CD4-positive, alpha-beta T cell treated with Interleukin-15 for 1 hour (primary cell): ENCODE measurements around the gene KIF7.

Source experiments
- DNase-seq: peaks from one replicate; pipeline ENCODE4 v3.0.0-alpha.2; 2020

Gene KIF7

GRCh38 chr15:89670971-89671560 lies 15.8 kb upstream of the KIF7 start:
- no peak for DNase-seq

DNA sequence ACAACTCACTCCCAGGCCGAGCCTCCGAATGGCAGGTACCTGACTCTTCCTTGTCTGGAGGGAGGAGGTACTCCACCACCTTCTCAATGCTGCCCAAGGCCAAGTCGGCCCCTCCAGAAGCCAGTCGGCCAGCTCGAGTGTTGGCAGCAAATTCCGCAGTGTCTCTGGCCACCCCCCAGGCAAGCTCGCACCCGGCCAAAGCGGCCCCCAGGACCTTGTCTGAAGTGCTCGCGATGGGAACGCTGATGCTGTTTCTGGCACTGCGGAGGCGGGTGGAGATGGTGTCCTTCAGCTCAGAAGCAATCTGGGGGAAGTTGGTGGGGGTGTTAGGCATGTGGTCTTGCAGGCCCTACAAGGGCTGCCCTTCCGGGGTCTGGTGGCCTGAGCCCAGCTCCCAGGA lies 14.7 kb upstream of the KIF7 start:
- DNase-seq: no peak

GRCh38 chr15:89669309-89669865 lies 14.1 kb upstream of the KIF7 start:
- no peak for DNase-seq

DNA sequence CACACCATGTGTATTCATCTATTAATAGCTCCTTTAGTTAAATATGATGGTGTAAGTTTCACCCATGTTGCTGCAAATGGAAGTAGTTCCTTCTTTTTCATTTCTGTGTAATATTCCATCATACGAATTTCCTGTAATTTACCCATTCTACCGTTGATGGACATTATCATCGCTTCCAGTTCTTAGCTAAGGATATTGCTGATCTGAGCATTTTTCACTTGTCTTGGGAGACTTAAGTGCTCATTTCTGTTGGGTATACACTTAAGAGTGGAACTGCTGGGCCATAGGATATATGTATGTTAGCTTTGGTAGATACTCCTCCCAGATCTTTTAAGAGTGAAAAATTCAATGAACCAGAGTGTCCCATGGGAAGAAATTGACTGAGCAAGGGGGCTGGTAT lies 12.9 kb upstream of the KIF7 start:
- no peak for DNase-seq

DNA sequence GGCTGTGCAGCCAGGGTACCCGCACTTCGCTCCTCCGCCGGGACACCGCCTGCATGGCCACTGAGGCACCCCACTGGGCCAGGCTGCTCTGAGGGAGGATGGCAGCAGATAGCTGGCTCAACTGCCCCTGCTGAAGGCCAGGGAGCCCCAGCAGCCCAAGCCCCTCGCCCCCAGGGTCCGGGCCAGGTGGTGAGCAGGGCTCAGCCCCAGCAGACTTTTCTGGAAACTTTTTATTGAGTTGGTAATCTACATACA lies 12.4 kb upstream of the KIF7 start:
- DNase-seq: no peak

DNA sequence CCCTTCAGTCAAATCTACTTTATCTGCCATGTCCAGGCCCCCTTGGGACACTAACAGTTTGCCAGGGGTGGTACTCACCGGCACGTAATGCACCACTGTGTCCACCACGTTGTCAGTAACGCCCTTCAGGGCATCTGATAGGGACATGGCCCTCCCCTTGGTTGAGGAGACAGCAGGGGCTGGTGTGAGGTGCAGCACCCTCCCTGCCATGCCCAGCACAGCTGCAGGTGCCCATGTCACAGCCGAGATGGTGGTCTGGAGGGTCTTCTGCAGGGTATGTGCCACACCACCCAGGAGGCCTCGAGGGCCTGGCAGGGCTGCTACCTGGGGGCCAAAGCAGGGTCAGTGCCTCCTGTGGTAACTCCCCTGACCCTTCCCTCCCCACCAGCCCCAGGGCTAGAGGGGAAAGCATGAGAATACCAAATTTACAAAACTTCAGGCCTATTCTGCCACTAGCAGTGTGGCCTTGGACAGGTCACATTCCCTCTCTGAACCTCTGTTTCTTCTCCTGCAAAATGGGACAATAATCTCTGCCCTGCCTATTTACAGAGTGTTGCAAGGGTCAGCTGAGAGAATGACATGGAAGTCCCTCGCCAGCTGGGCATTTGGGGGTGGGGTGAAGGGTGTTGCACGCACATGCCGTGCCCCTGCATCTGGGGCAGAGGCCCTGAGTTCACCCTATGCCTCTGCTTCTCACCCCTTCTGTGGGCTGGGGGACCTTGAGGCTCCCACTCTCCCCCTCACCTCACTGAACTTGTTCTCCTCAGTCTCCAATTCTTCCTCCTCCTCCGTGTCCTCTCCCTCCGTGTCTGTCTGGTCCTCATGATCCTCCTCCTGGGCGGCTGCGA lies 11.8 kb upstream of the KIF7 start:
- no peak for DNase-seq

DNA sequence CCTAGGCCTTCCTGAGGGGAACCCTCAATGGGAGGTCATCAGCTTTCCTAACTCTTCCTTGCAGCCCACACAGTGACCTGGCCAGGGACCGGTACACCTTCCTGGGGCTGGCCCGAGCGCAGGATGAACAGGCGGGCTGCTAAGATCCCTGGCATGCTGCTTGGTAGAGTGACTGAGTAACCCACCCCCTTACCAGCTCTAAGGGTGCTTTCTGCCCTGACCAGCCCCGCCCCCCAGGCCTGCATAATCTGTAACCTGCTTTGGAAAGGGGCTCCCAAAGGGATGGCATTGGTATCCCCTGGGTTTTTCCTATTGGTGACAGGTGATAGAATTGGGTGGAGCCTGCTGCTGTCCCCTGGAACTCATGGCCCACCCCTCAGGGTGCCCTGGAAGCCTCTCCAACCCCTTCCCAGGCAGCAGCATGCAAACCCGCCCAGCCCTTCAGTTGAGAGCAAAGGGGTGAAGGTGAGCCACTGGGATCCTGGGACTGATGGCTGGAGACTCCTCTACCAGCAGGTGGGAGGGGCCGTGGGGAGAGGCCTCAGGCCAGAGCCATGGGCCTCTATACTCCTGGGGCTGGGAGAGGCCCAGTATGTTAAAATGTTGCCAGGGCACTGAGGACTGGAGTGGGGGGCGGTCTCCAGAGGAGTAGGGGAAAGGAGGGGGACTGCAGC lies 11.1 kb upstream of the KIF7 start:
- no peak for DNase-seq

- no peak for DNase-seq
Observed at GRCh38 chr15:89665449-89666181, 10.3 kb upstream of the KIF7 start.

DNA sequence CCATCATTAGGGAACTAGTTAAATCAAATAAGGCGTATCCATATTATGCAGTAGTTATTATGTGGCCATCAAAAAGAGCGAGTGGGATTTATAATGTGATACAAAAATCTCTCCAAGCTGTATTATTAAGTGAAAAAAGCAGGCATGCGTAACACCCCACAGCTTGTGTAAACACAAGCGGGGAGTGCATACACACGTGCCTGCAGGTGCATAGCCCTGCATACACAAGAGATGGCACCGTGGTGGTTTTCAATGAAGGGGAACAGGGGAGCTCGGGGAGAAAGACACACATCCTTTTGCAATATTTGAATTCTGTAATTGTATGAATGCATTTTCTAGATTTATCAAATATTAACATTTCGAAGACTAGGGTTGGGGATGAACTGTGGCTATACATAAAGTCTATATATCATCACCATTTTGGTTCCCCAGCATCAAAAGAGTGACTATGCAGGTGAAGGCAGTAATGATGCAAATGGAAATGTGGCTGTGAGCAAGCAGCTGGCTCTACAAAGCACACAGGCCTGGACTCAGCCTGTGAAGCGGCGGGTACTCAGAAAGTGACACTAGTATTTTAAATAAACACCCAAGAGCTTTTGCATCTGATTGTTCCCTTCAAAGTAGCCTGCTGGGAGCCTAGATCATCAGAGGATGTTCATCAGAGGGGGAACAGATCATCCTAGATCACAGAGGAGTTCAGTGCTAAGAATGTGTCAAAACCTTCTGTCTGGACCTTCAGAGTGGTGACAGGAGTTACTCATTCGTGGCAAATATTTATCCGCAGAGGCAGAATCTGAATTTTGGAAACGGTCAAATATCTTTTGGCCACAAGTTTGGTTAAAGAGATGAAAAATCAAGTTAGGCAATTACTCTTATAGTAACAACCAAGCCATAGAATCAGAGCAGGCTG lies 9.4 kb upstream of the KIF7 start:
- DNase-seq: no peak

DNA sequence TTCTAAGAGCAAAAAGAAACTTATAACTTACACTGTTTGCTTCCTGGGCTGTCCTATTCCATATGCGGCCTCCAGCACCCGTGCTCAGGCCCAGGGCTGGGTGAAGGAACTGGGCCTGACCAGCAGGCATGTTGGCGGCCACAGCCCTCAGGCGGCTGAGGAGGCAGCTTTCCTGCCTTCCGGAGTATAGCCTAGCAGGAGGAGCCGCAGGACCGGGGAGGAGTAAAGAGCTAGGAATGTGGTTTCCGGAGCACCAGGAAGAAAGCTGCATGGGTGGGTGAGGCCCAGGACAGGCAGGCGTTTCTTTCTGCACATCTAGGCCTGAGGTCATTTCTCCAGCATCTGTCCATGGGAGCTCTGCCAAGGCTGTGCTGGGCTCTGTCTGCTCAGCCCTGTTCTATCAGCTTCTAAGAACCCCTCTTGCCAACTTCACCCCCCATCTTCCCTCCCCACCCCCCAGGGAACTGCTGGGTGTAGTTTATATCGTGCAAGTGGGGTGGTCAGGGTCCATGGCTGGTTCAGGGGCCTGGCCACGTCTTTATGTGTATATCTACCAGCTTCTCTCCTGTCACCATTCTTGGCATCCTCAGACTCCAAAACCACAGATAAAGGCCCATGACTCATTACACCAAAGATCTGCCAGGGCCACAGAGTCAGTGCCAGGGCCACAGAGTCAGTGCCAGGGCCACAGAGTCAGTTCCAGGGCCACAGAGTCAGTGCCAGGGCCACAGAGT lies 7.8 kb upstream of the KIF7 start:
- DNase-seq: no peak

GRCh38 chr15:89660556-89660955 lies 5.3 kb upstream of the KIF7 start:
- no peak for DNase-seq

- no peak for DNase-seq
Observed at GRCh38 chr15:89659295-89659694, 4.0 kb upstream of the KIF7 start.

DNA sequence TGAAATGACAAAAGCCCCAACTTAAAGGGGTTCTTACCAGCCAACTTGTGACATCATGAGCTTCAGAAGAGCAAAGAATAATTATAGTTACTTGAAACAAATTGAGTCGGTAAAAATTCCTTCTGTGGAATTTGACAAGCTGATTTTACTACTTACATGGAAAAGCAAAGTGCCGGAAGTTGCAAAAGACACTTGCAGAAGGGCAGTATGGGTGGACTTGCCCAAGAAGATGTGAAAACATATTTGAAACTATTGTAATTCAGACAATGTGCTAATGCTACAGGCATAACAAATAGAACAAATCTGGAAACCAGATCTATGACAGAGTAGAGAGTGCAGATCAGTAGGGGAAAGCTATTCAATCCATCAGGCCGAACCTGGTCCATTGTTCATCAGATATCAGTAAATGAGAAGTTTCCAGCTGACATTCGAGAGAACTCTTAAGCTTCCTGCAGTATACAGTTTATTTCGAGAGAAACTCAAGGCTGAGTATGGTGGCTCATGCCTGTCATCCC lies 2.5 kb upstream of the KIF7 start:
- no peak for DNase-seq

DNA sequence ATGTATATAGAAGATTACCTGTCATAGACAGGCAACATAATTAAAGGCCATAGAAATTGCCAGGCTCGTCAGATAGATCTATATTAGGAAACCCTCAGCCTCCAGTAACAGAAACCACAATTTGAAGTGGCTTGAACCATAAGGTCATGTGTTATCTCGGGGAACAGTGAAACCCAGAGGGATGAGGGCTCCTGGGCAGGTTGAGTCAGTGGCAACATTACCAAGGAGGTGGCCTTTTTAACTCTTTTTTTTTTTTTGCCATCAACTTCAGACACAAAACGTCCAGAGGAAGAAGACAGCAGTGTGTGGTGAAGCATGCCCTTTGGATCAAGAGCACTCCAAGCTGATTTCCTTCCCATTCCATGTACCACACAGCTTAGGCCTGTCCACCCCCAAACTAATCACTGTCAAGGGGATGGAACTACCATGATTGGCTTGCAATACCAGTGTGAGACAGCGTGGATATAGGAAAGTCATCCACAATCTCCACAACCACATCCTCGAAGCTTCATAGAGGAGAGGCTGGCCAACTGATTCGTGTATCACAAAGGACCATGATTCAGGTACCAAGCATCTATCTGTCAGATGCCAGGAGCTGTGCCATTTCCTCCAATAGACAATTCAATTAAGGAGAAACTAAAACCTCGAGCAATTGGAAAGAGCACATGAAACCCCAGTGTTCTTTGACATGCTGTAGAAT lies 999 bp upstream of the KIF7 start:
- no peak for DNase-seq

- no peak for DNase-seq
Observed at GRCh38 chr15:89654301-89654761, 936 bp downstream of the KIF7 start.

GRCh38 chr15:89653578-89653977 lies 1.7 kb downstream of the KIF7 start:
- no peak for DNase-seq

DNA sequence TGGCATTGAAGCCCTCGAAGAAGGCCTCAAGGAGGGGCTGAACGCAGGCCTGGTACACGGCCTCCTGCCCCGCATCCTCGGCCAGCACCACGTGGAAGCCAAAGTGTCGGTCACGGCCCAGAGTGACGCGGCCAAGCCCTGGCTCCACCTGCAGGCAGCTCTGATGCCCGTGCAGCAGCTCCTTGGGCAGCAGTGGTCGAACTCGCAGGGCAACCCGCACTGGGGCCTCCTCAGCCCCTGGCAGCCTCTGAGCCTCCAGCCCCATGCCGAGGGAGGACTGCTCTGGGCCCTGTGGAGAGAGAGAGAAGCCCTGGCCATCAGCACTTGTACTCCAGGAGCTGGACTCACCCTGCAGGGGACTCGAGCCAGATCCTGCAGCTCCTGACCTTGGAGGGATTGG lies 2.6 kb downstream of the KIF7 start:
- no peak for DNase-seq

DNA sequence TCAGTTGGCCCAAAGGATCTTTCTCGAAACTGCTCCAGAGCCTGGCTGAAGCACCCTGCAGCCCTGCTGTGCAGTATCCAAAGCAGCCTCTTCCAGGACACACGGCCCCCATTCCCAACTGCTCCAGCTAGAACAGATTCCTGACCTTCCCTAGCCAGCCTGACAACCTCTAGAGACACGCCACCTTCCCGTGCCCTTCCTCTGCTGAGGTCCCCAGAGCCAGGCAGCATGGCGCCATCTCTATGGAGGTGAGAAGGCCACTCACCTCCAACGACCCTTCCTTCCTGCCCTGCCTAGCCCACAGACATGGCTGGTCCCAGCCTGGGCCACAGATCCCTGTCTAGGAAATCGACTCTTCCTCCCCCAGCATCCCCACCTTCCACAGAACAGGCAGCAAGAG lies 3.1 kb downstream of the KIF7 start:
- DNase-seq: no peak

- DNase-seq: no peak
Observed at GRCh38 chr15:89649716-89650115, 5.6 kb downstream of the KIF7 start.

GRCh38 chr15:89649013-89649625 lies 6.1 kb downstream of the KIF7 start:
- DNase-seq: no peak
